ENCODE data around the gene CDH13. TPM values are rescaled to one million over a fixed set of nuclear protein-coding genes. Genes with fewer than 3 reads are reported as not detected.

The CDH13 gene
- total RNA-seq, 3 donors from 2014 or later: 4.9 to 11.2 (median 9.8) TPM

- no peak for ATAC-seq
- H3K36me3 ChIP-seq (ENCODE audit: low read depth): no peaks in the 10 kb centered on the region
- H3K9me3 ChIP-seq: no peaks in the 10 kb centered on the region
- no peak for DNase-seq
- H3K4me3 ChIP-seq: no peak overlapping the region
- intact Hi-C loops (cut with DNase I, micrococcal nuclease): no loop called here
- TF ChIP-seq CTCF (IDR thresholded peaks at IDR 0.05): no peak
- H3K4me1 ChIP-seq (ENCODE audit: low read depth): no peaks in the 10 kb centered on the region
These were observed 646.9 kb downstream of the CDH13 start for GRCh38 chr16:83273504-83274173.

- H3K4me1 ChIP-seq (ENCODE audit: low read depth): no peaks in the 10 kb centered on the region
- no peak for TF ChIP-seq CTCF (IDR thresholded peaks at IDR 0.05)
- no peaks in the 10 kb centered on the region for H3K9me3 ChIP-seq
- H3K36me3 ChIP-seq (ENCODE audit: low read depth): no peaks in the 10 kb centered on the region
- ATAC-seq (no peak), DNase-seq (no peak)
- H3K4me3 ChIP-seq: no peak overlapping the region
- intact Hi-C loops (cut with DNase I, micrococcal nuclease): no loop called here
These were observed 652.5 kb downstream of the CDH13 start for GRCh38 chr16:83279251-83279650.

GRCh38 chr16:83285921-83286320 is 659.2 kb downstream of the CDH13 start:
- intact Hi-C loops (cut with DNase I, micrococcal nuclease): no loop called here
- Histone ChIP-seq H3K9me3 (no peaks in the 10 kb centered on the region), H3K4me3 (no peak overlapping the region), H3K36me3 (ENCODE audit: low read depth) (no peaks in the 10 kb centered on the region), H3K4me1 (ENCODE audit: low read depth) (no peaks in the 10 kb centered on the region)
- no peak for TF ChIP-seq CTCF (IDR thresholded peaks at IDR 0.05)
- ATAC-seq (no peak), DNase-seq (no peak)

GRCh38 chr16:83296505-83296904 is 669.7 kb downstream of the CDH13 start:
- intact Hi-C loops (cut with DNase I, micrococcal nuclease): no loop called here
- ATAC-seq (no peak), DNase-seq (no peak)
- no peaks in the 10 kb centered on the region for H3K4me1 ChIP-seq (ENCODE audit: low read depth)
- no peaks in the 10 kb centered on the region for H3K36me3 ChIP-seq (ENCODE audit: low read depth)
- H3K4me3 ChIP-seq: no peak overlapping the region
- TF ChIP-seq CTCF (IDR thresholded peaks at IDR 0.05): no peak
- no peaks in the 10 kb centered on the region for H3K9me3 ChIP-seq

GRCh38 chr16:83298541-83298940 is 671.8 kb downstream of the CDH13 start:
- no peaks in the 10 kb centered on the region for H3K9me3 ChIP-seq
- DNase-seq: no peak
- ATAC-seq: no peak
- no peaks in the 10 kb centered on the region for H3K36me3 ChIP-seq (ENCODE audit: low read depth)
- H3K4me3 ChIP-seq: no peak overlapping the region
- H3K4me1 ChIP-seq (ENCODE audit: low read depth): no peaks in the 10 kb centered on the region
- TF ChIP-seq CTCF (IDR thresholded peaks at IDR 0.05): no peak
- intact Hi-C loops (cut with DNase I, micrococcal nuclease): no loop called here

GRCh38 chr16:83300326-83300725 is 673.6 kb downstream of the CDH13 start:
- DNase-seq: no peak
- Histone ChIP-seq H3K9me3 (no peaks in the 10 kb centered on the region), H3K4me1 (ENCODE audit: low read depth) (no peaks in the 10 kb centered on the region), H3K4me3 (no peak overlapping the region), H3K36me3 (ENCODE audit: low read depth) (no peaks in the 10 kb centered on the region)
- no peak for TF ChIP-seq CTCF (IDR thresholded peaks at IDR 0.05)
- intact Hi-C loops (cut with DNase I, micrococcal nuclease): no loop called here
- no peak for ATAC-seq

Data from mucosa of descending colon (tissue), 3 donors.